ENCODE data around the gene GCNA.
"Not testable (repeated sequence)": the region's sequence is repeated elsewhere in the genome, so short reads cannot be mapped to it uniquely, and the experiment has no call there.

GRCh38 chrX:71644406-71644805 lies 66.2 kb downstream of the GCNA start:
- not testable (repeated sequence) for TF ChIP-seq FOXJ3 (CRISPR knock-in tag; IDR thresholded peaks at IDR 0.05); PBX3 (IDR thresholded peaks at IDR 0.05)
